HEK293 (cell line): ENCODE measurements around the gene FUBP1.
"Not testable (repeated sequence)": the region's sequence is repeated elsewhere in the genome, so short reads cannot be mapped to it uniquely, and the experiment has no call there.

Source experiments
- CTCF ChIA-PET: fragments of 350-600 bp; formaldehyde crosslinking; extraction: SDS; loops from one replicate; lab custom pipeline; 2021; ENCODE audit warnings: antibody characterized with exemption; lab: Yijun Ruan, JAX
- POLR2A ChIA-PET: fragments of 300-600 bp; formaldehyde crosslinking; extraction: SDS; loops from one replicate; lab custom pipeline; 2020; ENCODE audit warnings: antibody characterized with exemption, inconsistent platforms; lab: Yijun Ruan, JAX
- H3K27ac ChIP-seq: fragments of 200-500 bp; sonication (Bioruptor generic); 2 replicates; pipeline ENCODE4 v1.5.1; 2014; ENCODE audit warnings: low read depth, low read length, control low read depth, inconsistent platforms; ENCODE audit errors: extremely low read depth
- H3K36me3 ChIP-seq, 2 experiments: fragments of 200-500 bp in 1 of 2; sonication (Bioruptor generic) in 1 of 2; 1 replicate in 1 of 2; 2 replicates in 1 of 2; pipeline ENCODE4 v1.5.1; 2014 to 2017; ENCODE audit warnings: inconsistent platforms in 2 of 2, low read length in 2 of 2; ENCODE audit not compliant: control insufficient read depth in 2 of 2, insufficient read depth in 1 of 2
- H3K4me1 ChIP-seq: fragments of 200-500 bp; sonication (Bioruptor generic); 2 replicates; pipeline ENCODE4 v1.5.1; 2014; ENCODE audit warnings: mild to moderate bottlenecking, low read length, inconsistent platforms; ENCODE audit not compliant: control insufficient read depth, insufficient read depth
- H3K4me3 ChIP-seq: 2 replicates; pipeline ENCODE4 v1.5.1; 2011; ENCODE audit warnings: low read depth, mild to moderate bottlenecking, control low read depth, low read length, moderate library complexity
- H3K9me3 ChIP-seq: fragments of 200-500 bp; sonication (Bioruptor generic); 2 replicates; pipeline ENCODE4 v1.5.1; 2014; ENCODE audit warnings: low read depth, low read length, inconsistent platforms; ENCODE audit not compliant: control insufficient read depth, insufficient read depth
- GLI2 ChIP-seq: fragments of 450-650 bp; formaldehyde crosslinking; IDR thresholded peaks from 2 replicates; pipeline ENCODE4; 2017; ENCODE audit warnings: missing biosample characterization, missing genetic modification characterization, low read depth, borderline replicate concordance
- GLI4 ChIP-seq: fragments of 450-650 bp; formaldehyde crosslinking; IDR thresholded peaks from 2 replicates; pipeline ENCODE4 v1.5.1; 2016; ENCODE audit warnings: missing biosample characterization, missing genetic modification characterization
- KLF10 ChIP-seq: fragments of 450-650 bp; IDR thresholded peaks from 2 replicates; pipeline ENCODE4 v1.5.1; 2018; ENCODE audit warnings: missing biosample characterization, mild to moderate bottlenecking, missing genetic modification characterization
- REPIN1 ChIP-seq: fragments of 450-650 bp; formaldehyde crosslinking; IDR thresholded peaks from 2 replicates; pipeline ENCODE4 v1.5.1; 2017; ENCODE audit warnings: missing biosample characterization, missing genetic modification characterization, low read depth
- SCRT1 ChIP-seq: fragments of 450-650 bp; formaldehyde crosslinking; IDR thresholded peaks from 2 replicates; pipeline ENCODE4 v1.5.1; 2016; ENCODE audit warnings: missing biosample characterization, missing genetic modification characterization, borderline replicate concordance
- SP7 ChIP-seq: fragments of 450-650 bp; formaldehyde crosslinking; IDR thresholded peaks from 2 replicates; pipeline ENCODE4 v1.5.1; 2016; ENCODE audit warnings: missing biosample characterization, missing genetic modification characterization
- ZBTB21 ChIP-seq: fragments of 450-650 bp; formaldehyde crosslinking; IDR thresholded peaks from 2 replicates; pipeline ENCODE4 v1.5.1; 2017; ENCODE audit warnings: missing biosample characterization, missing genetic modification characterization
- ZNF184 ChIP-seq: fragments of 450-650 bp; IDR thresholded peaks from 2 replicates; pipeline ENCODE4 v1.5.1; 2018; ENCODE audit warnings: missing biosample characterization, mild to moderate bottlenecking, missing genetic modification characterization
- ZNF24 ChIP-seq: fragments of 450-650 bp; formaldehyde crosslinking; IDR thresholded peaks from 2 replicates; pipeline ENCODE4 v1.5.1; 2016; ENCODE audit warnings: missing biosample characterization, missing genetic modification characterization
- ZNF37A ChIP-seq: fragments of 450-650 bp; IDR thresholded peaks from 2 replicates; pipeline ENCODE4 v1.5.1; 2018; ENCODE audit warnings: missing biosample characterization, missing genetic modification characterization
- ZNF423 ChIP-seq: fragments of 450-650 bp; formaldehyde crosslinking; IDR thresholded peaks from 2 replicates; pipeline ENCODE4 v1.5.1; 2016; ENCODE audit warnings: missing biosample characterization, missing genetic modification characterization
- ZNF48 ChIP-seq: fragments of 450-650 bp; formaldehyde crosslinking; IDR thresholded peaks from 2 replicates; pipeline ENCODE4 v1.5.1; 2016; ENCODE audit warnings: missing biosample characterization, missing genetic modification characterization
- ZNF501 ChIP-seq: fragments of 450-650 bp; formaldehyde crosslinking; IDR thresholded peaks from 2 replicates; pipeline ENCODE4 v1.5.1; 2016; ENCODE audit warnings: missing biosample characterization, missing genetic modification characterization
- ZNF521 ChIP-seq: fragments of 450-650 bp; formaldehyde crosslinking; IDR thresholded peaks from 2 replicates; pipeline ENCODE4 v1.5.1; 2017; ENCODE audit warnings: missing biosample characterization, mild to moderate bottlenecking, missing genetic modification characterization
- ZNF571 ChIP-seq: fragments of 450-650 bp; formaldehyde crosslinking; IDR thresholded peaks from 2 replicates; pipeline ENCODE4 v1.5.0; 2017; ENCODE audit warnings: missing biosample characterization, missing genetic modification characterization
- TF ChIP-seq, protein P1 (sequence below): fragments of 450-650 bp; formaldehyde crosslinking; IDR thresholded peaks from 2 replicates; pipeline ENCODE4 v1.5.1; 2016; ENCODE audit warnings: missing biosample characterization, missing genetic modification characterization
- TF ChIP-seq, protein P2 (sequence below): fragments of 450-650 bp; formaldehyde crosslinking; IDR thresholded peaks from 2 replicates; pipeline ENCODE4 v1.5.1; 2016; ENCODE audit warnings: missing biosample characterization, missing genetic modification characterization
- TF ChIP-seq, protein P3 (sequence below): fragments of 450-650 bp; formaldehyde crosslinking; IDR thresholded peaks from 2 replicates; pipeline ENCODE4 v1.5.1; 2016; ENCODE audit warnings: missing biosample characterization, missing genetic modification characterization
- TF ChIP-seq, protein P4 (sequence below): fragments of 450-650 bp; formaldehyde crosslinking; IDR thresholded peaks from 2 replicates; pipeline ENCODE4 v1.5.1; 2016; ENCODE audit warnings: missing biosample characterization, missing genetic modification characterization
- TF ChIP-seq, protein P5 (sequence below): fragments of 450-650 bp; IDR thresholded peaks from 2 replicates; pipeline ENCODE4 v1.5.1; 2018; ENCODE audit warnings: missing biosample characterization, missing genetic modification characterization
- TF ChIP-seq, protein P6 (sequence below): fragments of 450-650 bp; formaldehyde crosslinking; IDR thresholded peaks from 2 replicates; pipeline ENCODE4 v1.5.1; 2017; ENCODE audit warnings: missing biosample characterization, missing genetic modification characterization
- TF ChIP-seq, protein P7 (sequence below): fragments of 450-650 bp; formaldehyde crosslinking; IDR thresholded peaks from 2 replicates; pipeline ENCODE4 v1.5.1; 2016; ENCODE audit warnings: missing biosample characterization, missing genetic modification characterization

Gene FUBP1

DNA sequence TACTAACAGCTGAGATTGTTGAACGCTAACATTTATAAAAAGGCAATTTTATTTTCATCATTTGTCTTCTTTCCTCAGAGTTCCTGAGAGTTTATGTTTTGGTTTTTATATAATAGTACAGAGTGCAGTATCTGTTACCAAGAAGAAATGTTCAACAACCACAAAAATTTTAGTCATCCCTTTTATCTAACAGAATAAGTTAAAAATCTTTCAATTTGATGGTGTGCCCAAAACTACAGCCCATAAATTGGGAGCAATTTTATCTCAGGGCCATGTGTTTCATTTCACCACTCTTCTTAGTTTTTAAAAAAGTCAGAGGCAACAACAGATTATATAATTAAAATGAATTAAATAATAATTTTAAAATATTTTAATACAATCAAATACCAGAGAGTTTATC lies 53.4 kb downstream of the FUBP1 start:
- POLR2A ChIA-PET, result no interaction called here

DNA sequence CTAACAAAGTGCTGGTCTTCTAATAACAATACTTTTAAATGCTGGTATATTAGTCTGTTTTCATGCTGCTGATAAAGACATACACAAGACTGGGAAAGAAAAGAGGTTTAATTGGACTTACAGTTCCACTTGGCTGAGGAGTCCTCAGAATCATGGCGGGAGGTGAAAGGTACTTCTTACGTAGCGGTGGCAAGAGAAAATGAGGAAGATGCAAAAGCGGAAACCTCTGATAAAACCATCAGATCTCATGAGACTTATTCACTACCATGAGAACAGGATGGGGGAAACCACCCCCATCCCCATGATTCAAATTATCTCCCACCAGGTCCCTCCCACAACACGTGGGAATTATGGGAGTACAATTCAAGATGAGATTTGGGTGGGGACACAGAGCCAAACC lies 60.0 kb downstream of the FUBP1 start:
- H3K4me1 ChIP-seq, H3K9me3 ChIP-seq, CTCF ChIA-PET, POLR2A ChIA-PET, H3K4me3 ChIP-seq, H3K27ac ChIP-seq: not testable (repeated sequence)
- peaks cover 5 to 14% of the 10 kb centered on the region in 2 experiments for H3K36me3 ChIP-seq

More for the DNA sequence above, 53.4 kb downstream of the FUBP1 start:
- Histone ChIP-seq H3K4me1 (no peaks in the 10 kb centered on the region), H3K4me3 (no peak overlapping the region), H3K27ac (no peak overlapping the region), H3K36me3 (no peaks in the 10 kb centered on the region; a peak in 1 of 3 replicates)
- TF ChIP-seq KLF10 (tag by site-specific recombination), result no peak
- TF ChIP-seq, protein P1, sequence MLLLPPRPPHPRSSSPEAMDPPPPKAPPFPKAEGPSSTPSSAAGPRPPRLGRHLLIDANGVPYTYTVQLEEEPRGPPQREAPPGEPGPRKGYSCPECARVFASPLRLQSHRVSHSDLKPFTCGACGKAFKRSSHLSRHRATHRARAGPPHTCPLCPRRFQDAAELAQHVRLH (tag by site-specific recombination), result no peak
- TF ChIP-seq ZNF501, result no peak
- TF ChIP-seq ZNF423 (tag by site-specific recombination), result no peak
- TF ChIP-seq, protein P2, sequence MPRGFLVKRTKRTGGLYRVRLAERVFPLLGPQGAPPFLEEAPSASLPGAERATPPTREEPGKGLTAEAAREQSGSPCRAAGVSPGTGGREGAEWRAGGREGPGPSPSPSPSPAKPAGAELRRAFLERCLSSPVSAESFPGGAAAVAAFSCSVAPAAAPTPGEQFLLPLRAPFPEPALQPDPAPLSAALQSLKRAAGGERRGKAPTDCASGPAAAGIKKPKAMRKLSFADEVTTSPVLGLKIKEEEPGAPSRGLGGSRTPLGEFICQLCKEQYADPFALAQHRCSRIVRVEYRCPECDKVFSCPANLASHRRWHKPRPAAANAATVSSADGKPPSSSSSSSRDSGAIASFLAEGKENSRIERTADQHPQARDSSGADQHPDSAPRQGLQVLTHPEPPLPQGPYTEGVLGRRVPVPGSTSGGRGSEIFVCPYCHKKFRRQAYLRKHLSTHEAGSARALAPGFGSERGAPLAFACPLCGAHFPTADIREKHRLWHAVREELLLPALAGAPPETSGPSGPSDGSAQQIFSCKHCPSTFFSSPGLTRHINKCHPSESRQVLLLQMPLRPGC (tag by site-specific recombination), result no peak
- TF ChIP-seq ZNF184 (tag by site-specific recombination), result no peak
- TF ChIP-seq REPIN1 (tag by site-specific recombination), result no peak
- TF ChIP-seq, protein P3, sequence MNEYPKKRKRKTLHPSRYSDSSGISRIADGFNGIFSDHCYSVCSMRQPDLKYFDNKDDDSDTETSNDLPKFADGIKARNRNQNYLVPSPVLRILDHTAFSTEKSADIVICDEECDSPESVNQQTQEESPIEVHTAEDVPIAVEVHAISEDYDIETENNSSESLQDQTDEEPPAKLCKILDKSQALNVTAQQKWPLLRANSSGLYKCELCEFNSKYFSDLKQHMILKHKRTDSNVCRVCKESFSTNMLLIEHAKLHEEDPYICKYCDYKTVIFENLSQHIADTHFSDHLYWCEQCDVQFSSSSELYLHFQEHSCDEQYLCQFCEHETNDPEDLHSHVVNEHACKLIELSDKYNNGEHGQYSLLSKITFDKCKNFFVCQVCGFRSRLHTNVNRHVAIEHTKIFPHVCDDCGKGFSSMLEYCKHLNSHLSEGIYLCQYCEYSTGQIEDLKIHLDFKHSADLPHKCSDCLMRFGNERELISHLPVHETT (tag by site-specific recombination), result no peak
- TF ChIP-seq SP7 (tag by site-specific recombination), result no peak
- no peak for TF ChIP-seq SCRT1
- TF ChIP-seq ZNF571, result no peak
- TF ChIP-seq, protein P4, sequence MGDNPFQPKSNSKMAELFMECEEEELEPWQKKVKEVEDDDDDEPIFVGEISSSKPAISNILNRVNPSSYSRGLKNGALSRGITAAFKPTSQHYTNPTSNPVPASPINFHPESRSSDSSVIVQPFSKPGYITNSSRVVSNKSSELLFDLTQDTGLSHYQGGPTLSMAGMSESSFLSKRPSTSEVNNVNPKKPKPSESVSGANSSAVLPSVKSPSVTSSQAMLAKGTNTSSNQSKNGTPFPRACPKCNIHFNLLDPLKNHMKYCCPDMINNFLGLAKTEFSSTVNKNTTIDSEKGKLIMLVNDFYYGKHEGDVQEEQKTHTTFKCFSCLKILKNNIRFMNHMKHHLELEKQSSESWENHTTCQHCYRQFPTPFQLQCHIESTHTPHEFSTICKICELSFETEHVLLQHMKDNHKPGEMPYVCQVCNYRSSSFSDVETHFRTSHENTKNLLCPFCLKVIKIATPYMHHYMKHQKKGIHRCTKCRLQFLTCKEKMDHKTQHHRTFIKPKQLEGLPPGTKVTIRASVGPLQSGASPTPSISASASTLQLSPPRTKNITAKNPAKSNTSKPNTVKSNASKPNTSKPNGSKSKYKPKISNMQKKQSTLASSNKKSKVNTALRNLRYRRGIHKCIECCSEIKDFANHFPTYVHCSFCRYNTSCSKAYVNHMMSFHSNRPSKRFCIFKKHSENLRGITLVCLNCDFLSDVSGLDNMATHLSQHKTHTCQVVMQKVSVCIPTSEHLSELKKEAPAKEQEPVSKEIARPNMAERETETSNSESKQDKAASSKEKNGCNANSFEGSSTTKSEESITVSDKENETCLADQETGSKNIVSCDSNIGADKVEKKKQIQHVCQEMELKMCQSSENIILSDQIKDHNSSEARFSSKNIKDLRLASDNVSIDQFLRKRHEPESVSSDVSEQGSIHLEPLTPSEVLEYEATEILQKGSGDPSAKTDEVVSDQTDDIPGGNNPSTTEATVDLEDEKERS, result no peak
- TF ChIP-seq, all 188 proteins: peak for 0
- CTCF ChIA-PET, result interaction anchor here (0.6 kb wide), 1 partner anchor 10 kb away, joined by 5 read pairs; no protein-coding TSS in a partner anchor
- no peaks in the 10 kb centered on the region for H3K9me3 ChIP-seq

DNA sequence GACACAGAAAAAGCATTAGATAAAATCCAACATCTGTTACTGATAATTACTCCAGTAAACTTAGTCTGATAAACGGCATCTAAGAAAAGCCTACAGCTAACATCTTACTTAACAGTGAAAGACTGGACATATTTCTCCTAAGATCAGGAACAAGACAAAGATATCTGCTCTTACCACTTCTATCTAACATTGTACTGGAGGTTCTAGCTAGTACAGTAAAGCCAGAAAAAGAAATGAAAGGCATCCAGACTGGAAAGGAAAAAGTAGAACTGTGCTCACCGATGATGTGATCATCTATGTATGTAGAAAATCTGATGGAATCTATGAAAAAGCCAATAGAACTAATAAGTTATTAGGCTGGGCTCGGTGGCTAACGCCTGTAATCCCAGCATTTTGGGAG lies 68.8 kb downstream of the FUBP1 start:
- POLR2A ChIA-PET, result no interaction called here
- H3K36me3 ChIP-seq, result no peaks in the 10 kb centered on the region
- H3K27ac ChIP-seq, result no peak overlapping the region
- H3K9me3 ChIP-seq, result no peaks in the 10 kb centered on the region
- CTCF ChIA-PET, result interaction anchor here (0.6 kb wide), 2 partner anchors 33 to 1843 kb away, joined by 3 to 5 read pairs; no protein-coding TSS in a partner anchor
- H3K4me1 ChIP-seq, result no peaks in the 10 kb centered on the region
- no peak overlapping the region for H3K4me3 ChIP-seq
- no peak for TF ChIP-seq ZNF521 (tag by site-specific recombination)
- TF ChIP-seq, protein P5, sequence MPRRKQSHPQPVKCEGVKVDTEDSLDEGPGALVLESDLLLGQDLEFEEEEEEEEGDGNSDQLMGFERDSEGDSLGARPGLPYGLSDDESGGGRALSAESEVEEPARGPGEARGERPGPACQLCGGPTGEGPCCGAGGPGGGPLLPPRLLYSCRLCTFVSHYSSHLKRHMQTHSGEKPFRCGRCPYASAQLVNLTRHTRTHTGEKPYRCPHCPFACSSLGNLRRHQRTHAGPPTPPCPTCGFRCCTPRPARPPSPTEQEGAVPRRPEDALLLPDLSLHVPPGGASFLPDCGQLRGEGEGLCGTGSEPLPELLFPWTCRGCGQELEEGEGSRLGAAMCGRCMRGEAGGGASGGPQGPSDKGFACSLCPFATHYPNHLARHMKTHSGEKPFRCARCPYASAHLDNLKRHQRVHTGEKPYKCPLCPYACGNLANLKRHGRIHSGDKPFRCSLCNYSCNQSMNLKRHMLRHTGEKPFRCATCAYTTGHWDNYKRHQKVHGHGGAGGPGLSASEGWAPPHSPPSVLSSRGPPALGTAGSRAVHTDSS (tag by site-specific recombination), result no peak
- TF ChIP-seq, protein P6, sequence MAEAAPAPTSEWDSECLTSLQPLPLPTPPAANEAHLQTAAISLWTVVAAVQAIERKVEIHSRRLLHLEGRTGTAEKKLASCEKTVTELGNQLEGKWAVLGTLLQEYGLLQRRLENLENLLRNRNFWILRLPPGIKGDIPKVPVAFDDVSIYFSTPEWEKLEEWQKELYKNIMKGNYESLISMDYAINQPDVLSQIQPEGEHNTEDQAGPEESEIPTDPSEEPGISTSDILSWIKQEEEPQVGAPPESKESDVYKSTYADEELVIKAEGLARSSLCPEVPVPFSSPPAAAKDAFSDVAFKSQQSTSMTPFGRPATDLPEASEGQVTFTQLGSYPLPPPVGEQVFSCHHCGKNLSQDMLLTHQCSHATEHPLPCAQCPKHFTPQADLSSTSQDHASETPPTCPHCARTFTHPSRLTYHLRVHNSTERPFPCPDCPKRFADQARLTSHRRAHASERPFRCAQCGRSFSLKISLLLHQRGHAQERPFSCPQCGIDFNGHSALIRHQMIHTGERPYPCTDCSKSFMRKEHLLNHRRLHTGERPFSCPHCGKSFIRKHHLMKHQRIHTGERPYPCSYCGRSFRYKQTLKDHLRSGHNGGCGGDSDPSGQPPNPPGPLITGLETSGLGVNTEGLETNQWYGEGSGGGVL, result no peak
- TF ChIP-seq GLI4 (tag by site-specific recombination), result no peak
- TF ChIP-seq GLI2 (tag by site-specific recombination), result no peak
- no peak for TF ChIP-seq ZBTB21 (tag by site-specific recombination)
- no peak for TF ChIP-seq ZNF24 (tag by site-specific recombination)
- TF ChIP-seq, protein P7, sequence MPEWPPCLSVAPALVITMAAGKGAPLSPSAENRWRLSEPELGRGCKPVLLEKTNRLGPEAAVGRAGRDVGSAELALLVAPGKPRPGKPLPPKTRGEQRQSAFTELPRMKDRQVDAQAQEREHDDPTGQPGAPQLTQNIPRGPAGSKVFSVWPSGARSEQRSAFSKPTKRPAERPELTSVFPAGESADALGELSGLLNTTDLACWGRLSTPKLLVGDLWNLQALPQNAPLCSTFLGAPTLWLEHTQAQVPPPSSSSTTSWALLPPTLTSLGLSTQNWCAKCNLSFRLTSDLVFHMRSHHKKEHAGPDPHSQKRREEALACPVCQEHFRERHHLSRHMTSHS (tag by site-specific recombination), result no peak
- no peak for TF ChIP-seq ZNF37A (tag by site-specific recombination)
- TF ChIP-seq ZNF48 (tag by site-specific recombination), result no peak
